Liver (tissue), 9 donors: ENCODE results near the gene SPINK13. TPM values are rescaled to one million over a fixed set of nuclear protein-coding genes. Genes with fewer than 3 reads are reported as not detected.

Experiments used
- DNase-seq: peaks from one replicate; pipeline ENCODE4 v3.0.0-alpha.2; 2017; ENCODE audit warnings: low spot score
- H3K27ac ChIP-seq, 2 donors: one replicate each; pipeline ENCODE4 v1.7.0; 2013; ENCODE audit warnings: inconsistent platforms in 2 of 2, low read length in 2 of 2, control low read depth in 1 of 2, low read depth in 1 of 2, mild to moderate bottlenecking in 1 of 2
- H3K27me3 ChIP-seq, 4 donors: one replicate each; pipeline versions ENCODE4 v1.6.1 to v1.7.0; 2013; ENCODE audit warnings: low read length in 3 of 4, inconsistent platforms in 1 of 4, mild to moderate bottlenecking in 1 of 4, moderate library complexity in 1 of 4; ENCODE audit not compliant: control insufficient read depth in 4 of 4, insufficient read depth in 4 of 4
- H3K36me3 ChIP-seq, 4 donors: one replicate each; pipeline versions ENCODE4 v1.6.1 to v1.7.0; 2013; ENCODE audit warnings: low read length in 3 of 4, mild to moderate bottlenecking in 3 of 4, low read depth in 1 of 4, moderate library complexity in 1 of 4; ENCODE audit not compliant: control insufficient read depth in 4 of 4, insufficient read depth in 3 of 4
- H3K4me1 ChIP-seq, 4 donors: one replicate each; pipeline versions ENCODE4 v1.6.1 to v1.7.0; 2013; ENCODE audit warnings: low read length in 3 of 4, mild to moderate bottlenecking in 3 of 4, moderate library complexity in 1 of 4; ENCODE audit not compliant: control insufficient read depth in 4 of 4, insufficient read depth in 4 of 4
- H3K4me3 ChIP-seq, 3 donors: one replicate each; pipeline versions ENCODE4 v1.6.1 to v1.7.0; 2013; ENCODE audit warnings: low read length in 3 of 3, control low read depth in 1 of 3, low read depth in 1 of 3, mild to moderate bottlenecking in 1 of 3
- H3K9ac ChIP-seq, 2 donors: one replicate each; pipeline ENCODE4 v1.7.0; 2013; ENCODE audit warnings: low read length in 2 of 2, mild to moderate bottlenecking in 2 of 2, moderate library complexity in 2 of 2, control low read depth in 1 of 2, low read depth in 1 of 2
- H3K9me3 ChIP-seq, 4 donors: one replicate each; pipeline versions ENCODE4 v1.6.1 to v1.7.0; 2013; ENCODE audit warnings: low read length in 3 of 4; ENCODE audit not compliant: control insufficient read depth in 4 of 4
- ATF3 ChIP-seq: IDR thresholded peaks from 2 replicates; pipeline ENCODE4 v1.6.1; 2016; ENCODE audit warnings: antibody characterized with exemption
- CTCF ChIP-seq: fragments of 150-350 bp; IDR thresholded peaks from 2 replicates; pipeline ENCODE4 v1.5.1; 2017; ENCODE audit warnings: improper control_type of control experiment, low read depth, low read length; ENCODE audit not compliant: missing input control
- EGR1 ChIP-seq, 2 donors: IDR thresholded peaks; 2 replicates each; pipeline ENCODE4 v1.6.1; 2016 to 2018; ENCODE audit warnings: antibody characterized with exemption in 2 of 2, low read depth in 2 of 2
- FOXA1 ChIP-seq: IDR thresholded peaks from 2 replicates; pipeline ENCODE4 v1.6.1; 2016; ENCODE audit warnings: antibody characterized with exemption
- FOXA2 ChIP-seq: IDR thresholded peaks from 2 replicates; pipeline ENCODE4 v1.6.1; 2016; ENCODE audit warnings: antibody characterized with exemption
- GABPA ChIP-seq, 2 donors: IDR thresholded peaks in 1 of 2; conservative IDR thresholded peaks in 1 of 2; 2 replicates each; pipeline ENCODE4 v1.6.1; 2016; ENCODE audit warnings: antibody characterized with exemption in 2 of 2, mild to moderate bottlenecking in 1 of 2, moderate library complexity in 1 of 2
- HNF4A ChIP-seq, 2 donors: conservative IDR thresholded peaks; 2 replicates each; pipeline ENCODE4 v1.6.1; 2016; ENCODE audit warnings: antibody characterized with exemption in 2 of 2, mild to moderate bottlenecking in 2 of 2
- HNF4G ChIP-seq: IDR thresholded peaks from 2 replicates; pipeline ENCODE4 v1.6.1; 2016; ENCODE audit warnings: antibody characterized with exemption
- JUND ChIP-seq, 2 donors: IDR thresholded peaks; 2 replicates each; pipeline ENCODE4 v1.6.1; 2016; ENCODE audit warnings: antibody characterized with exemption in 2 of 2
- MAX ChIP-seq: IDR thresholded peaks from 2 replicates; pipeline ENCODE4 v1.6.1; 2016; ENCODE audit warnings: antibody characterized with exemption
- NR2F2 ChIP-seq: IDR thresholded peaks from 2 replicates; pipeline ENCODE4 v1.6.1; 2016; ENCODE audit warnings: antibody characterized with exemption
- RAD21 ChIP-seq, 2 donors: IDR thresholded peaks; 2 replicates each; pipeline ENCODE4 v1.6.1; 2016; ENCODE audit warnings: antibody characterized with exemption in 2 of 2, mild to moderate bottlenecking in 2 of 2
- REST ChIP-seq: IDR thresholded peaks from 2 replicates; pipeline ENCODE4 v1.6.1; 2016; ENCODE audit warnings: antibody characterized with exemption, mild to moderate bottlenecking
- RXRA ChIP-seq, 2 donors: IDR thresholded peaks; 2 replicates each; pipeline ENCODE4 v1.6.1; 2017 to 2018; ENCODE audit warnings: antibody characterized with exemption in 2 of 2, mild to moderate bottlenecking in 1 of 2
- SP1 ChIP-seq: IDR thresholded peaks from 2 replicates; pipeline ENCODE4 v1.6.1; 2018; ENCODE audit warnings: antibody characterized with exemption, mild to moderate bottlenecking
- TAF1 ChIP-seq: conservative IDR thresholded peaks from 2 replicates; pipeline ENCODE4 v1.6.1; 2016; ENCODE audit warnings: antibody characterized with exemption, mild to moderate bottlenecking
- ZBTB33 ChIP-seq: IDR thresholded peaks from 2 replicates; pipeline ENCODE4 v1.6.1; 2016; ENCODE audit warnings: antibody characterized with exemption
- WGBS: extraction: QIAGEN DNeasy Blood & Tissue Kit; methylation state at CpG from one replicate; pipeline ENCODE4 v1.1.7; 2013; 5-methylcytosine and 5-hydroxymethylcytosine counted together
- polyA plus RNA-seq, 2 donors: library from polyadenylated mRNA; stranded (reverse) in 1 of 2; unstranded in 1 of 2; fragments of 200-250 nt in 1 of 2; fragments of >200 nt in 1 of 2; fragmentation: Nextera tagmentation in 1 of 2; extraction: Ambion mirVana in 1 of 2; gene quantifications; one replicate each; pipeline versions ENCODE4 v1.2.1 to v1.2.3, GENCODE V29; 2013 to 2015
- total RNA-seq, 2 donors: library from RNA; depleted of rRNA; stranded (reverse); fragments of >200 nt; gene quantifications; one replicate each; pipeline ENCODE4 v1.2.3, GENCODE V29; 2014
- donor health status: healthy.
- donor health status: healthy.
- donor health status: healthy.
- donor health status: healthy.
- donor health status: healthy.

The SPINK13 gene
- total and polyA plus RNA-seq, 4 donors, result not detected

GRCh38 chr5:148311484-148311883 lies 42.9 kb downstream of the SPINK13 start:
- H3K4me1 ChIP-seq, result peaks cover 0 to 2% (median 0%) of the 10 kb centered on the region in 4 donors
- 86% methylated on average over 3 of the region's 3 CpGs for WGBS
- peaks cover 0 to 1% (median 0%) of the 10 kb centered on the region in 4 donors for H3K9me3 ChIP-seq
- H3K36me3 ChIP-seq, result no peaks in the 10 kb centered on the region
- TF ChIP-seq ATF3 (no peak), REST (no peak), FOXA1 (no peak), JUND (IDR thresholded peaks at IDR 0.05) (no peak), FOXA2 (no peak), ZBTB33 (no peak), RAD21 (IDR thresholded peaks at IDR 0.05) (no peak)
- H3K27me3 ChIP-seq, result no peaks in the 10 kb centered on the region
- no peak overlapping the region for H3K9ac ChIP-seq
- no peak for DNase-seq
- H3K27ac ChIP-seq, result no peak overlapping the region
- H3K4me3 ChIP-seq, result no peak overlapping the region

GRCh38 chr5:148312153-148312552 lies 43.6 kb downstream of the SPINK13 start, which contains the start of gene SPINK7:
SPINK7 (plus strand) TSS chr5:148312423; CDS start chr5:148312484, 61 bp downstream.
- TF ChIP-seq REST (no peak), JUND (IDR thresholded peaks at IDR 0.05) (no peak), FOXA2 (no peak), CTCF (no peak), GABPA (IDR thresholded peaks at IDR 0.05 in 1 of 2, conservative IDR thresholded peaks at IDR 0.05 in 1 of 2) (no peak), ATF3 (no peak), TAF1 (no peak), RXRA (IDR thresholded peaks at IDR 0.05) (no peak), FOXA1 (no peak), ZBTB33 (no peak), HNF4A (conservative IDR thresholded peaks at IDR 0.05) (no peak), SP1 (no peak), NR2F2 (no peak), MAX (no peak), EGR1 (IDR thresholded peaks at IDR 0.05; ENCODE audit: low read depth in 2 of 2) (no peak), HNF4G (no peak)
- no peak within 1 kb of the TSS for H3K9ac ChIP-seq
- no peak for DNase-seq
- peaks cover 0 to 2% (median 0%) of the 10 kb centered on the region in 4 donors for H3K4me1 ChIP-seq
- H3K4me3 ChIP-seq, result no peak within 1 kb of the TSS
- no peaks in the 10 kb centered on the region for H3K27me3 ChIP-seq
- WGBS, result 72% methylated on average over 3 of the region's 3 CpGs
- H3K36me3 ChIP-seq, result no peaks in the 10 kb centered on the region
- no peak within 1 kb of the TSS for H3K27ac ChIP-seq
- peaks cover 0 to 1% (median 0%) of the 10 kb centered on the region in 4 donors for H3K9me3 ChIP-seq
